OCI-LY7 (cell line): Measurements from ENCODE around the gene HES2. TPM values are rescaled to one million over a fixed set of nuclear protein-coding genes. Genes with fewer than 3 reads are reported as not detected.

Source experiments
- Bru-seq: library from RNA; stranded (reverse); fragments of 400-500 nt; gene quantifications from one replicate; lab custom pipeline; 2021; lab: Mats Ljungman, UMichigan
- BruChase-seq, 2 experiments: library from RNA; stranded (reverse); fragments of 400-500 nt; gene quantifications; one replicate each; lab custom pipeline; 2021; lab: Mats Ljungman, UMichigan
- BruUV-seq: library from RNA; stranded (reverse); fragments of 400-500 nt; replicated peaks from 2 replicates; lab custom pipeline; 2021; lab: Mats Ljungman, UMichigan
- CTCF ChIA-PET: fragments of 300-600 bp; sonication (Branson Sonifier 250); formaldehyde crosslinking; loops from one replicate; lab custom pipeline; 2022; ENCODE audit warnings: antibody characterized with exemption; ENCODE audit not compliant: unreplicated experiment; lab: Charles Lee
- POLR2A ChIA-PET: fragments of 300-600 bp; sonication (Branson Sonifier 250); formaldehyde crosslinking; loops from one replicate; lab custom pipeline; 2022; ENCODE audit warnings: antibody characterized with exemption; lab: Charles Lee
- DNase-seq: peaks from one replicate; pipeline ENCODE4 v3.0.0-alpha.2; 2015; ENCODE audit warnings: low spot score
- H2AFZ ChIP-seq: fragments of 200-600 bp; sonication (generic), shearing (Covaris generic); 2 replicates; pipeline ENCODE4 v1.6.1; 2014; ENCODE audit warnings: mild to moderate bottlenecking, antibody characterized with exemption, low read length, moderate library complexity
- H3K27ac ChIP-seq: fragments of 200-600 bp; sonication (generic); 2 replicates; pipeline ENCODE4 v1.5.1; 2014; ENCODE audit warnings: mixed run types, low read depth, mild to moderate bottlenecking, moderate library complexity, low read length, inconsistent platforms; ENCODE audit not compliant: poor library complexity, severe bottlenecking
- H3K36me3 ChIP-seq: fragments of 200-600 bp; sonication (generic); 2 replicates; pipeline ENCODE4 v1.6.1; 2014; ENCODE audit warnings: mild to moderate bottlenecking, antibody characterized with exemption, low read length, moderate library complexity, mixed read lengths; ENCODE audit not compliant: insufficient read depth
- H3K4me1 ChIP-seq: fragments of 200-600 bp; sonication (generic); 2 replicates; pipeline ENCODE4 v1.5.1; 2014; ENCODE audit warnings: mild to moderate bottlenecking, low read length; ENCODE audit not compliant: insufficient read depth, poor library complexity, severe bottlenecking
- H3K4me2 ChIP-seq: fragments of 200-600 bp; sonication (generic); 2 replicates; pipeline ENCODE4 v1.6.1; 2014; ENCODE audit warnings: mild to moderate bottlenecking, low read length
- H3K4me3 ChIP-seq: fragments of 200-600 bp; sonication (generic); 2 replicates; pipeline ENCODE4 v1.5.1; 2014; ENCODE audit warnings: mild to moderate bottlenecking, low read depth, low read length; ENCODE audit not compliant: poor library complexity, severe bottlenecking
- H3K79me2 ChIP-seq: fragments of 200-600 bp; sonication (generic); 2 replicates; pipeline ENCODE4 v1.6.1; 2016; ENCODE audit warnings: low read depth, mild to moderate bottlenecking, low read length, moderate library complexity, mixed read lengths; ENCODE audit not compliant: insufficient read depth
- H3K9me2 ChIP-seq: fragments of 200-600 bp; sonication (generic); 2 replicates; pipeline ENCODE4 v1.6.1; 2016; ENCODE audit warnings: mild to moderate bottlenecking, low read length, mixed read lengths; ENCODE audit not compliant: insufficient read depth
- H3K9me3 ChIP-seq: fragments of 200-600 bp; sonication (generic); 2 replicates; pipeline ENCODE4 v1.6.1; 2014; ENCODE audit warnings: mild to moderate bottlenecking, mixed run types, low read length, mixed read lengths
- H4K20me1 ChIP-seq: fragments of 200-600 bp; sonication (generic); 2 replicates; pipeline ENCODE4 v1.6.1; 2014; ENCODE audit warnings: mild to moderate bottlenecking, antibody characterized with exemption, low read length, moderate library complexity, mixed read lengths; ENCODE audit not compliant: insufficient read depth
- EZH2phosphoT487 ChIP-seq: fragments of 200-600 bp; sonication (generic); IDR thresholded peaks from 2 replicates; pipeline ENCODE4 v1.6.1; 2018; ENCODE audit warnings: low read depth, borderline replicate concordance, mild to moderate bottlenecking, mixed run types, antibody characterized with exemption, low read length, moderate library complexity, mixed read lengths
- intact Hi-C: fragments of 100-400 bp; cut with micrococcal nuclease; formaldehyde crosslinking; loops from one replicate; pipeline ENCODE4 v1.10.0; 2022; ENCODE audit not compliant: unreplicated experiment
- long read RNA-seq: library from polyadenylated mRNA; stranded (forward); transcript quantifications from one replicate; pipeline ENCODE4 v2.0.0, GENCODE V29; 2022
- total RNA-seq, 2 experiments: library from RNA; depleted of rRNA in 1 of 2; stranded (reverse); fragments of >200 nt in 1 of 2; shearing (Covaris generic) in 1 of 2; gene quantifications; 2 replicates each; pipeline ENCODE4 v1.2.3, GENCODE V29; 2014 to 2022
- TF ChIP-seq, protein P1 (sequence below): fragments of 200-600 bp; sonication (generic); conservative IDR thresholded peaks from 2 replicates; pipeline ENCODE4 v1.5.1; 2014; ENCODE audit warnings: mild to moderate bottlenecking, antibody characterized with exemption, low read length, moderate library complexity, mixed read lengths

The HES2 gene, protein sequence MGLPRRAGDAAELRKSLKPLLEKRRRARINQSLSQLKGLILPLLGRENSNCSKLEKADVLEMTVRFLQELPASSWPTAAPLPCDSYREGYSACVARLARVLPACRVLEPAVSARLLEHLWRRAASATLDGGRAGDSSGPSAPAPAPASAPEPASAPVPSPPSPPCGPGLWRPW
- total RNA-seq (2014; rRNA removed; shearing (Covaris generic)) (not detected in 2 replicates), total RNA-seq (2022) (not detected in 2 replicates), Bru-seq, nascent RNA (not detected), BruChase-seq, experiment 1, labeled RNA remaining after a 6-hour chase (not detected), BruChase-seq, experiment 2, labeled RNA remaining after a 2-hour chase (percentile 10 among the genes with signal in this experiment)
- long read RNA-seq = 0 reads

DNA sequence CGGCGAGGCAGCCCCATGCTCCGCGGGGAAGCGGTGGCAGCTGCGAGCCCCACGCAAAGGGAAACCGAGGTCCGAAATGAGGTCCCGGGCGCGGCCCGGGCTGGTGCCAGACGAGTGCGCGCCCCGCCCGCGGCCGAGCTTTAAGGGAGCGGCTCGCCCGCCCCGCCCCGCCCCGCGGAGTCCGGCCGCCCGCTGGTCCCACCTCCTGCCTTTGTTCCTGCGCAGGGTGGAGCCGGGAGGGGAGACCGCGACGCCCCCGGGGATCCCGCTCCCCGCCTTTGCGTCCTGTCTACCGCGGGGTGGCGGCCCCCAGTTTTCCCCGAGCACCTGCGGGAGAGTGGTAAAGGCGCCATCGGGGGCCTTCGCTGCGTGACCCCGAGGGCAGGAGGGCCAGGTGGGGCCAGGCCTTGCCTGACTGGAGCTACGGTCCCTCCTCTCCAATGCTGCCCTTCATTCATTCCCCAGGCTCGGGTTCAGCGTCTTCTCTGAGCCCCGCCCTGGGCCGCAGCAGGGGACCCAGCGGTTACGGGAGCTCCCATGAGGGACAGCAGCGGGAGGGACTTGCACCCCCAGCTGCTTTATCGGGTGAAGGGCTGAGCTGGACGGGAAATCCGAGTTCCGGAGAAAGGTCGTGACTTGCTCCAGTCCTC, at the start of gene HES2:
Gene HES2 (minus strand): TSS at position 116 of the 650 bp plus-strand sequence. CDS start 99 bp downstream, at position 17.
- DNase-seq = no peak
- Histone ChIP-seq H3K4me1 (no peaks in the 10 kb centered on the region), H3K9me2 (no peaks in the 10 kb centered on the region), H2AFZ (no peak within 1 kb of the TSS), H3K36me3 (no peaks in the 10 kb centered on the region), H3K4me2 (no peak within 1 kb of the TSS), H3K27ac (no peak within 1 kb of the TSS), H3K9me3 (no peaks in the 10 kb centered on the region), H3K4me3 (no peak within 1 kb of the TSS), H4K20me1 (no peaks in the 10 kb centered on the region), H3K79me2 (no peaks in the 10 kb centered on the region)
- BruUV-seq = no TSS peak
- CTCF ChIA-PET = no interaction called here
- POLR2A ChIA-PET = no interaction called here
- intact Hi-C loops = no loop called here
- no peak for TF ChIP-seq EZH2phosphoT487
- TF ChIP-seq, protein P1, sequence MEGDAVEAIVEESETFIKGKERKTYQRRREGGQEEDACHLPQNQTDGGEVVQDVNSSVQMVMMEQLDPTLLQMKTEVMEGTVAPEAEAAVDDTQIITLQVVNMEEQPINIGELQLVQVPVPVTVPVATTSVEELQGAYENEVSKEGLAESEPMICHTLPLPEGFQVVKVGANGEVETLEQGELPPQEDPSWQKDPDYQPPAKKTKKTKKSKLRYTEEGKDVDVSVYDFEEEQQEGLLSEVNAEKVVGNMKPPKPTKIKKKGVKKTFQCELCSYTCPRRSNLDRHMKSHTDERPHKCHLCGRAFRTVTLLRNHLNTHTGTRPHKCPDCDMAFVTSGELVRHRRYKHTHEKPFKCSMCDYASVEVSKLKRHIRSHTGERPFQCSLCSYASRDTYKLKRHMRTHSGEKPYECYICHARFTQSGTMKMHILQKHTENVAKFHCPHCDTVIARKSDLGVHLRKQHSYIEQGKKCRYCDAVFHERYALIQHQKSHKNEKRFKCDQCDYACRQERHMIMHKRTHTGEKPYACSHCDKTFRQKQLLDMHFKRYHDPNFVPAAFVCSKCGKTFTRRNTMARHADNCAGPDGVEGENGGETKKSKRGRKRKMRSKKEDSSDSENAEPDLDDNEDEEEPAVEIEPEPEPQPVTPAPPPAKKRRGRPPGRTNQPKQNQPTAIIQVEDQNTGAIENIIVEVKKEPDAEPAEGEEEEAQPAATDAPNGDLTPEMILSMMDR = no peak

DNA sequence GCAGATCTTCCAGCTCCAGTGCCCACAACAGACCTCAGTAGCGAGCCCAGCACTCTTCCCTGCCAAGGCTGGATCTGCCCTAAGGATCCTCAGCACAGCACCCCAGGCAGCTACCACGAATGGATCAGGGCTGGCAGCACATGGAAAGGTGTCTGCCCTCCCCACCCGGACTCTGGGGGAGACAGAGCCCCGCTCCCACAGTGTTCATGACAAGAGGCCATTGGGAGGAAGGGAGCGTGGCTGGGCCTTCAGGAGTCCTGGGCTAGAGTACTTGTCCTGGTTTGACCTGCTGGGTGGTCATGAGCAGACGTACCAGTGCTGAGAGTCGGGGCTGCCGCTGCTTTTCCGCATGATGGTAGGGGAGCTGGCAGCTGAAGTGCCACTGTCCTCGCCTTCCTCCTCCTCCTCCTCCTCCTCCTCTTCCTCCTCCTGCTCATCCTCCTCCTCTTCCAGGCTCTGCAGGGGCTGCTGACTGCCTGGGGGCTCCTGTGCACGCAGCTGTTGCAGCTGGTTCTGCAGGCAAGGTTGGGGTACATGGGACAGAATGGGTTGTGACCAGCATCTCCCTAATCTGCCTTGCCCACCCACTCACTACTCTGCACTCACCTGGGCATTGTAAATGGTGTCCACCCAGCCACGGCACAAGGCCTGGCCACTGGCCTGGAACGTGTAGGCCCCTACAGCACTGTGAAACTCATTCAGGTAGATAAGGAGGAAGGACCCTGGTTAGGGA, 49.2 kb upstream of the HES2 start:
- no peaks in the 10 kb centered on the region for H4K20me1 ChIP-seq
- H3K4me3 ChIP-seq = no peak overlapping the region
- DNase-seq = no peak
- no peak overlapping the region for H3K4me2 ChIP-seq
- H3K79me2 ChIP-seq = no peaks in the 10 kb centered on the region
- ChIA-PET POLR2A (no interaction called here), CTCF (no interaction called here)
- TF ChIP-seq, protein P1 = no peak
- no peak for TF ChIP-seq EZH2phosphoT487
- H3K9me3 ChIP-seq = no peaks in the 10 kb centered on the region
- no peaks in the 10 kb centered on the region for H3K4me1 ChIP-seq
- H3K9me2 ChIP-seq = no peaks in the 10 kb centered on the region
- no peak overlapping the region for H2AFZ ChIP-seq
- no TSS peak for BruUV-seq
- intact Hi-C loops = no loop called here
- no peak overlapping the region for H3K27ac ChIP-seq
- no peaks in the 10 kb centered on the region for H3K36me3 ChIP-seq
